Right atrium auricular region (tissue), 2 donors: ENCODE data around the gene MYPOP. TPM values are rescaled to one million over a fixed set of nuclear protein-coding genes. Genes with fewer than 3 reads are reported as not detected.

ENCODE experiments used
- DNase-seq: peaks from one replicate; pipeline ENCODE4 v3.0.0-alpha.2; 2019; ENCODE audit warnings: low spot score
- H3K27ac ChIP-seq, 2 donors: fragments of 200-600 bp; sonication (generic); 1 replicate in 1 of 2; 2 replicates in 1 of 2; pipeline ENCODE4 v1.5.1; 2016 to 2019
- H3K27me3 ChIP-seq, 2 donors: fragments of 200-600 bp; sonication (generic); one replicate each; pipeline versions ENCODE4 v1.5.1 to v1.6.0; 2017 to 2019
- H3K36me3 ChIP-seq: fragments of 200-600 bp; sonication (generic); one replicate; pipeline ENCODE4 v1.5.1; 2016
- H3K4me1 ChIP-seq, 2 donors: fragments of 200-600 bp; sonication (generic); one replicate each; pipeline versions ENCODE4 v1.5.1 to v1.6.0; 2017 to 2019
- H3K4me3 ChIP-seq, 2 donors: fragments of 200-600 bp; sonication (generic); 1 replicate in 1 of 2; 2 replicates in 1 of 2; pipeline ENCODE4 v1.5.1; 2017 to 2019; ENCODE audit warnings: mild to moderate bottlenecking in 1 of 2, moderate library complexity in 1 of 2
- H3K9me3 ChIP-seq, 2 donors: fragments of 200-600 bp; sonication (generic); one replicate each; pipeline ENCODE4 v1.5.1; 2019
- CTCF ChIP-seq, 2 donors: fragments of 200-600 bp; sonication (generic); IDR thresholded peaks; one replicate each; pipeline ENCODE4 v1.5.1; 2019; ENCODE audit warnings: antibody characterized with exemption in 2 of 2
- total RNA-seq, 2 donors: library from RNA; depleted of rRNA; stranded (reverse); fragments of >200 nt; gene quantifications; one replicate each; pipeline ENCODE4 v1.1.0, GENCODE V29; 2016

MYPOP gene
- total RNA-seq, 2 donors from 2014 or later: 6.0 to 7.2 TPM

GRCh38 chr19:45905011-45905410, 2.6 kb upstream of the MYPOP start:
- TF ChIP-seq CTCF (IDR thresholded peaks at IDR 0.05): no peak
- H3K36me3 ChIP-seq: no peaks in the 10 kb centered on the region
- no peaks in the 10 kb centered on the region for H3K27me3 ChIP-seq
- H3K4me1 ChIP-seq: peaks cover 0 to 24% of the 10 kb centered on the region in 2 donors
- no peak overlapping the region for H3K27ac ChIP-seq
- H3K9me3 ChIP-seq: no peaks in the 10 kb centered on the region
- no peak for DNase-seq
- no peak overlapping the region for H3K4me3 ChIP-seq

- H3K27ac ChIP-seq: peak overlapping the region; percentile 80 to 85
- no peak for TF ChIP-seq CTCF (IDR thresholded peaks at IDR 0.05)
- H3K9me3 ChIP-seq: no peaks in the 10 kb centered on the region
- DNase-seq: peak; percentile 96
- no peaks in the 10 kb centered on the region for H3K27me3 ChIP-seq
- H3K4me3 ChIP-seq: peak overlapping the region; percentile 59 to 79
- peaks cover 0 to 24% of the 10 kb centered on the region in 2 donors for H3K4me1 ChIP-seq
- peaks cover 15% of the 10 kb centered on the region for H3K36me3 ChIP-seq
These were observed 525 bp upstream of the MYPOP start for GRCh38 chr19:45902651-45903625.

DNA sequence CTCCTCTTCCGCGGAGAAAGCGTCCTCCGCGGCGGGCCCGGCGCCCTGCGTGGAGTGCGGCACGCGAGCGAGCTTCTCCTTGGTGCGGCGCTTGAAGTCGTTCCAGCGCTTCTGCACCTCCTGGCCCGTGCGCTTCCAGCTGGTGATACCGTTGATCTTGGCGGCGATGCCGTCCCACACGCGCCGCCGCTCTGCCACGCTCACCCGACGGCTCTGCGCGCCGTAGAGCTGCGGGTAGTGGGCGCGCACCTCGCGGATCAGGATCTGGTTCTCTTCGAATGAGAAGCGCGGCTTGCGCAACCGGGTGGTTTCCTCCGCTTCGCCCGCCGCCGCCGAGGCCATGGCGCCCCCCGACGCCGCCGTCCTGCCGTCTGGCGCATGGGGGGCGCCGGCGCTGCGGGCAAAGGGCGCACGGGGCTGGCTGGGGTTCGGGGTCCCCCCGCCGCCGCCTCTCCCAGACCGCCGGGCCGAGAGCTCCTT, 941 bp downstream of the MYPOP start:
- Histone ChIP-seq H3K4me1 (peaks cover 0 to 24% of the 10 kb centered on the region in 2 donors), H3K9me3 (no peaks in the 10 kb centered on the region), H3K27ac (peak overlapping the region; percentile 61 to 85), H3K36me3 (peaks cover 15% of the 10 kb centered on the region), H3K4me3 (peak overlapping the region; percentile 59 to 79), H3K27me3 (no peaks in the 10 kb centered on the region)
- DNase-seq: peak; percentile 68
- no peak for TF ChIP-seq CTCF (IDR thresholded peaks at IDR 0.05)

- peak overlapping the region in 1 of 2 donors; percentile 85 for H3K27ac ChIP-seq
- no peaks in the 10 kb centered on the region for H3K27me3 ChIP-seq
- DNase-seq: no peak
These were observed 1.5 kb downstream of the MYPOP start for GRCh38 chr19:45900738-45901431.

More at GRCh38 chr19:45900738-45901431, 1.5 kb downstream of the MYPOP start:
- Histone ChIP-seq H3K4me1 (peaks cover 0 to 24% of the 10 kb centered on the region in 2 donors), H3K4me3 (peak overlapping the region; percentile 59 to 79), H3K36me3 (peaks cover 16% of the 10 kb centered on the region), H3K9me3 (no peaks in the 10 kb centered on the region)
- no peak for TF ChIP-seq CTCF (IDR thresholded peaks at IDR 0.05)
